ENCODE data around the gene CLEC7A.

- no peak for TF ChIP-seq CTCF (IDR thresholded peaks at IDR 0.05; ENCODE audit: borderline replicate concordance, extremely low read depth, low read length, poor library complexity, severe bottlenecking)
- TF ChIP-seq EZH2 (IDR thresholded peaks at IDR 0.05; ENCODE audit: borderline replicate concordance, low read depth, low read length, severe bottlenecking): no peak
Measured at GRCh38 chr12:10084733-10085132, 45.3 kb downstream of the CLEC7A start.
